Measurements from ENCODE around the gene ARSI.

- TF ChIP-seq ZNF114 (tag by site-specific recombination; IDR thresholded peaks at IDR 0.05) = no peak
- TF ChIP-seq ZNF776 (tag by site-specific recombination; IDR thresholded peaks at IDR 0.05; ENCODE audit: borderline replicate concordance) = no peak
- TF ChIP-seq, protein P1, sequence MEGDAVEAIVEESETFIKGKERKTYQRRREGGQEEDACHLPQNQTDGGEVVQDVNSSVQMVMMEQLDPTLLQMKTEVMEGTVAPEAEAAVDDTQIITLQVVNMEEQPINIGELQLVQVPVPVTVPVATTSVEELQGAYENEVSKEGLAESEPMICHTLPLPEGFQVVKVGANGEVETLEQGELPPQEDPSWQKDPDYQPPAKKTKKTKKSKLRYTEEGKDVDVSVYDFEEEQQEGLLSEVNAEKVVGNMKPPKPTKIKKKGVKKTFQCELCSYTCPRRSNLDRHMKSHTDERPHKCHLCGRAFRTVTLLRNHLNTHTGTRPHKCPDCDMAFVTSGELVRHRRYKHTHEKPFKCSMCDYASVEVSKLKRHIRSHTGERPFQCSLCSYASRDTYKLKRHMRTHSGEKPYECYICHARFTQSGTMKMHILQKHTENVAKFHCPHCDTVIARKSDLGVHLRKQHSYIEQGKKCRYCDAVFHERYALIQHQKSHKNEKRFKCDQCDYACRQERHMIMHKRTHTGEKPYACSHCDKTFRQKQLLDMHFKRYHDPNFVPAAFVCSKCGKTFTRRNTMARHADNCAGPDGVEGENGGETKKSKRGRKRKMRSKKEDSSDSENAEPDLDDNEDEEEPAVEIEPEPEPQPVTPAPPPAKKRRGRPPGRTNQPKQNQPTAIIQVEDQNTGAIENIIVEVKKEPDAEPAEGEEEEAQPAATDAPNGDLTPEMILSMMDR (tag by site-specific recombination; IDR thresholded peaks at IDR 0.05) = no peak
- no peak for TF ChIP-seq ZNF292 (tag by site-specific recombination; IDR thresholded peaks at IDR 0.05; ENCODE audit: borderline replicate concordance, low read depth)
- no peak for TF ChIP-seq ZNF777 (tag by site-specific recombination; IDR thresholded peaks at IDR 0.05; ENCODE audit: borderline replicate concordance)
- TF ChIP-seq ZNF324 (tag by site-specific recombination; IDR thresholded peaks at IDR 0.05) = no peak
- TF ChIP-seq ZSCAN30 (tag by site-specific recombination; IDR thresholded peaks at IDR 0.05) = no peak
- no peak for TF ChIP-seq ZBTB1 (tag by site-specific recombination; IDR thresholded peaks at IDR 0.05)
- no peak for TF ChIP-seq ZNF311 (tag by site-specific recombination; IDR thresholded peaks at IDR 0.05; ENCODE audit: borderline replicate concordance)
- TF ChIP-seq, protein P2, sequence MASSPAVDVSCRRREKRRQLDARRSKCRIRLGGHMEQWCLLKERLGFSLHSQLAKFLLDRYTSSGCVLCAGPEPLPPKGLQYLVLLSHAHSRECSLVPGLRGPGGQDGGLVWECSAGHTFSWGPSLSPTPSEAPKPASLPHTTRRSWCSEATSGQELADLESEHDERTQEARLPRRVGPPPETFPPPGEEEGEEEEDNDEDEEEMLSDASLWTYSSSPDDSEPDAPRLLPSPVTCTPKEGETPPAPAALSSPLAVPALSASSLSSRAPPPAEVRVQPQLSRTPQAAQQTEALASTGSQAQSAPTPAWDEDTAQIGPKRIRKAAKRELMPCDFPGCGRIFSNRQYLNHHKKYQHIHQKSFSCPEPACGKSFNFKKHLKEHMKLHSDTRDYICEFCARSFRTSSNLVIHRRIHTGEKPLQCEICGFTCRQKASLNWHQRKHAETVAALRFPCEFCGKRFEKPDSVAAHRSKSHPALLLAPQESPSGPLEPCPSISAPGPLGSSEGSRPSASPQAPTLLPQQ (tag by site-specific recombination; IDR thresholded peaks at IDR 0.05) = no peak
- TF ChIP-seq ZBTB8A (tag by site-specific recombination; IDR thresholded peaks at IDR 0.05) = no peak
- TF ChIP-seq, protein P3, sequence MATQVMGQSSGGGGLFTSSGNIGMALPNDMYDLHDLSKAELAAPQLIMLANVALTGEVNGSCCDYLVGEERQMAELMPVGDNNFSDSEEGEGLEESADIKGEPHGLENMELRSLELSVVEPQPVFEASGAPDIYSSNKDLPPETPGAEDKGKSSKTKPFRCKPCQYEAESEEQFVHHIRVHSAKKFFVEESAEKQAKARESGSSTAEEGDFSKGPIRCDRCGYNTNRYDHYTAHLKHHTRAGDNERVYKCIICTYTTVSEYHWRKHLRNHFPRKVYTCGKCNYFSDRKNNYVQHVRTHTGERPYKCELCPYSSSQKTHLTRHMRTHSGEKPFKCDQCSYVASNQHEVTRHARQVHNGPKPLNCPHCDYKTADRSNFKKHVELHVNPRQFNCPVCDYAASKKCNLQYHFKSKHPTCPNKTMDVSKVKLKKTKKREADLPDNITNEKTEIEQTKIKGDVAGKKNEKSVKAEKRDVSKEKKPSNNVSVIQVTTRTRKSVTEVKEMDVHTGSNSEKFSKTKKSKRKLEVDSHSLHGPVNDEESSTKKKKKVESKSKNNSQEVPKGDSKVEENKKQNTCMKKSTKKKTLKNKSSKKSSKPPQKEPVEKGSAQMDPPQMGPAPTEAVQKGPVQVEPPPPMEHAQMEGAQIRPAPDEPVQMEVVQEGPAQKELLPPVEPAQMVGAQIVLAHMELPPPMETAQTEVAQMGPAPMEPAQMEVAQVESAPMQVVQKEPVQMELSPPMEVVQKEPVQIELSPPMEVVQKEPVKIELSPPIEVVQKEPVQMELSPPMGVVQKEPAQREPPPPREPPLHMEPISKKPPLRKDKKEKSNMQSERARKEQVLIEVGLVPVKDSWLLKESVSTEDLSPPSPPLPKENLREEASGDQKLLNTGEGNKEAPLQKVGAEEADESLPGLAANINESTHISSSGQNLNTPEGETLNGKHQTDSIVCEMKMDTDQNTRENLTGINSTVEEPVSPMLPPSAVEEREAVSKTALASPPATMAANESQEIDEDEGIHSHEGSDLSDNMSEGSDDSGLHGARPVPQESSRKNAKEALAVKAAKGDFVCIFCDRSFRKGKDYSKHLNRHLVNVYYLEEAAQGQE (tag by site-specific recombination; IDR thresholded peaks at IDR 0.05) = no peak
These were observed 47.9 kb downstream of the ARSI start for GRCh38 chr5:150254774-150255173.

Measured in HEK293 (cell line).